Embryonic facial prominence (tissue), 1 donor: ENCODE measurements around the gene PLXNA3.

ENCODE experiments used
- DNase-seq: peaks from one replicate; pipeline ENCODE4 v3.0.0-alpha.2; 2016; ENCODE audit errors: extremely low spot score

PLXNA3 gene

DNA sequence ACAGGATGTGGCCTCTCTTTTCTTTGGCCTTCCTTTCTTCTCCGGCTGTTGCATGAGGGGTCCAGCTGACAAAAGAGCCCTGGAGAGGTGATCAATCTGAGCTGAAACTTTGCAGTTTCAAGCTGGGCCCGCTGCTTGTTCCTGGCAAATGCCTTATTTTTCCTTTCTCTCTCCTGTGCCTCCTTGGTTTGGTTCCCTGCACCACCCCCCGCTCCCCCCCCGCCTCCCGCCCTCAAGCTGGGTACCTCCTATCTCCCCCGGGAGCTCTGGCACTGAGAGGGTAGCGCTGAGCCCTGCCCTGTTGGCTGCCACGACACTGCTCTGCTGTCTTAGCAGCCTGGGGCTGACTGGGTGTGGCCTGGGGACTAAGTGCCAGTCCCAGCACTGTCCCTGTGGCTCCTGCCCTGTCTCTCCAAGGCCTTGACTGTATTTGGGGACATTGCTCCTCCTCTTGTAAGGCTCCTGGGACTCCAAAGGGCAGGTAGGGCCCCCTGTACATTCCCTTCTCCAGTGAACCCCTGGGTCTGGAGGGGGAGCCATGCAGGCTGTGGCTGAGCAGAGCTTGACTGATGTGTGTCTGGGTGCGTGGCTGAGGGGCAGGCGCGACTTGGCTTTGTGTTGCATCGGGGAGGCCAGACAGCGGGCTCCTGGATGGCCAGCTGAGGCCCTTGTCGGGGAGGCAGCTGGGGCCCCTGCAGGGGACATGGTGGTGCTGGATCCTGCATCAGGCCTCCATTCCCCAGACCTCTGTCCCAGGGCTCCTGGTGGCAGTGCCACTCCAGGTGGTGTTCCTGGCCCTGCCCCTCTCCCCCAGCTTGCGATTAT lies 1.1 kb downstream of the PLXNA3 start:
- no peak for DNase-seq

DNA sequence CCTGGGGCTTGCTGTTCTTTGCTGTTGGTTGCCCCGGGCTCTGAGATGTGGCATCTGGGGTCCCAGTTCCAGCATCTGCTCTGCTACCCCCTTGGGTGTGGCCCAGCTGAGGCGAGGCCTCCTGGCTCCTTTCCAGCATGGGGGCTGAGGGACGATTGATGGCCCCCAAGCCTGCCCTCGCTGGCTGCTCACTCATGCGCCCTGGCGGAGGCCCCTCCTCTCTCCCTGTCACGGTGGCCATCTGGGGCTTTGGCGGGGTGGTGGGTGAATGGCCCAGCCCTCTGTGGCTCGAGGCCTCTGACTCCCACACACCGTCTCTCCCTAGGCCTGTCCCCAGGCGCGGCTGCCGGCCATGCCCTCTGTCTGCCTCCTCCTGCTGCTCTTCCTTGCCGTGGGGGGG lies 1.8 kb downstream of the PLXNA3 start:
- DNase-seq: no peak

DNA sequence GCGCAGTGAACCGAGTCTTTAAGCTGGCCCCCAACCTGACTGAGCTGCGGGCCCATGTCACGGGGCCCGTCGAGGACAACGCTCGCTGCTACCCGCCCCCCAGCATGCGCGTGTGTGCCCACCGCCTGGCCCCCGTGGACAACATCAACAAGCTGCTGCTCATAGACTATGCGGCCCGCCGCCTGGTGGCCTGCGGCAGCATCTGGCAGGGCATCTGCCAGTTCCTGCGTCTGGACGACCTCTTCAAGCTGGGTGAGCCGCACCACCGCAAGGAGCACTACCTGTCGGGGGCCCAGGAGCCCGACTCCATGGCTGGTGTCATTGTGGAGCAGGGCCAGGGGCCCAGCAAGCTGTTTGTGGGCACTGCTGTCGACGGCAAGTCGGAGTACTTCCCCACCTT lies 2.2 kb downstream of the PLXNA3 start:
- DNase-seq: no peak

DNA sequence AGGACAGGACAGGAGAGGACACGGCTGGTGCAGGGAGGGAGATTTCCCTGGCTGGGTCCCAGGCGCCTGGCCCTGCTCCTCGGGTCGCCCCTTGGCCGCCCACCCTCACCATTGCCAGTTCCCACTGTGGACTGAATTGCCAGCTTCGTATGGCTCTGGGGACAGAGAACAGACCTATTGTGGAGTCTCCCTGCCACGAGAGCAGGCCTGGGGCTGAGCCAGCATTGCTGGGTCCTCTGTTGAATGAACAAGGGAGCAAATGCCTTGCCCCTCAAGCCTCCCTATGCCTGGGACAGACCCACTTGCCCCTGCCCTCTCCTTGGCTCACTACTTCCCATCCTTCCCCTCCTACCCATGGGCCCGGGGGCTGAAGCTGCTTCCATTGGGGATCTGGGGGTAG lies 4.3 kb downstream of the PLXNA3 start:
- DNase-seq: no peak

DNA sequence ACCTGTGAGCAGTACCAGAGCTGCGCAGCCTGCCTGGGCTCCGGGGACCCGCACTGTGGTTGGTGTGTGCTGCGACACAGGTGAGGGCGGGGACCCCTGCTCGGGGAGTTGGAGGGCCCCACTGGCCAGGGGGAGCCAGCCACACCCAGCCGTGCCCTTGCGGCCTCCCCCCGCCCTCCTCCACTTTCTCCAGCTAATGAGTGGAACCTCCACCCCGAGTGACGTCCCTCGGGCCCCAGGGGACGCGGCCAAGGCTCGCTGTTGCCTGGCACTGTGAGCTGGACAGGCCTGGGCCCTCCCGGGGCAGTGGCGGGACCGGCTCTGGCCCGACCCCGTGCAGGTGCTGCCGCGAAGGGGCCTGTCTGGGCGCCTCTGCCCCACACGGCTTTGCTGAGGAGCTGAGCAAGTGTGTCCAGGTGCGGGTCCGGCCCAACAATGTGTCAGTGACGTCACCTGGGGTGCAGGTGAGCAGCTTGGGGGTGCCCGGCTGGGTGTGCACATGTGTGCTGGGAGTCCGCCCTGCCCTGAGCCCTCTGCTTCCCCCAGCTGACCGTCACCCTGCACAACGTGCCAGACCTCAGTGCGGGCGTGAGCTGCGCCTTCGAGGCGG lies 5.6 kb downstream of the PLXNA3 start:
- DNase-seq: no peak

DNA sequence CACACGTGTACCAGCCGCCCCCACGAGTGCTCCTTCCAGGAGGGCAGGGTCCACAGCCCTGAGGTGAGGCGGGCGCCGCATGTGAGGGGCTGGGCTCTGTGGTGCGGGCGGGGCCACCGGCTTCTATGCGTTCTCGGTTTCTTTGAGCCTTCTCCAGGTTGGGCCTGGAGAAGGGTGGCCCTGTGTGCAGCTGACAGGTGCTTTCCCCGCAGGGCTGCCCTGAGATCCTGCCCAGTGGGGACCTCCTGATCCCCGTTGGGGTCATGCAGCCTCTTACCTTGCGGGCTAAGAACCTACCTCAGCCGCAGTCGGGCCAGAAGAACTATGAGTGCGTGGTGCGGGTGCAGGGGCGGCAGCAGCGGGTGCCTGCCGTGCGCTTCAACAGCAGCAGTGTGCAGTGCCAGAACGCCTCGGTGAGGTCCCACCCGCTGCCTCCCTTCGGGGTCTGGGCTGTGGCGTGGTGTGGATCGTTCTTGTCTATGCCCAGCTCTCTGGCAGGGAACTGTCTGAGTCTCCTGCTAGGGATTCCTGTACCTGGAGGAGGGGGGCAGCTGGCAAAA lies 6.8 kb downstream of the PLXNA3 start:
- no peak for DNase-seq

DNA sequence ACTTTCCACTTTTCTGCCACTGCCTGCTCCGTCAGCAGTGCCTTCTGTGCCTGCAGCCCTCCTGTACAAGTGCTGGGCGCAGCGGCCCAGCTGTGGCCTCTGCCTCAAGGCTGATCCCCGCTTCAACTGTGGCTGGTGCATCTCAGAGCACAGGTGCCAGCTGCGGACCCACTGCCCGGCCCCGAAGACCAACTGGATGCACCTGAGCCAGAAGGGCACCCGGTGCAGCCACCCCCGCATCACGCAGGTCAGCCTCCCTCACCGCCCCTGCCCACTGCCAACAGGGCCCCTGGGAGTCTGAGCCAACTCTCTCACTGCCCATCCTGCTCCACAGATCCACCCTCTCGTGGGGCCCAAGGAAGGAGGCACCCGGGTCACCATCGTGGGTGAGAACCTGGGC lies 7.5 kb downstream of the PLXNA3 start:
- DNase-seq: no peak

DNA sequence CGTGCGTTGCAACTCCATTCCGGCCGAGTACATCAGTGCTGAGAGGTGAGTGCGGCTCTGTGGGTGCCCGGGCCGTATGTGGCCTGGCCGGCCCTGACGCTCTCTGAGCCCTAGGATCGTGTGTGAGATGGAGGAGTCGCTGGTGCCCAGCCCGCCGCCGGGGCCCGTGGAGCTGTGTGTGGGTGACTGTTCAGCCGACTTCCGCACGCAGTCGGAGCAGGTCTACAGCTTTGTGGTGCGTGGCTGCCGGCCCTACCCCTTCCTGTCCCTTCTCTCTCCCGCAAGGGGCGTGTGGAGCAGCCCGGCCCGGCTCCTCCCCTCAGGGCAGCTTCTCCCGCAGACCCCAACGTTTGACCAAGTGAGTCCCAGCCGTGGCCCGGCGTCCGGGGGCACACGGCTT lies 8.0 kb downstream of the PLXNA3 start:
- DNase-seq: no peak

DNA sequence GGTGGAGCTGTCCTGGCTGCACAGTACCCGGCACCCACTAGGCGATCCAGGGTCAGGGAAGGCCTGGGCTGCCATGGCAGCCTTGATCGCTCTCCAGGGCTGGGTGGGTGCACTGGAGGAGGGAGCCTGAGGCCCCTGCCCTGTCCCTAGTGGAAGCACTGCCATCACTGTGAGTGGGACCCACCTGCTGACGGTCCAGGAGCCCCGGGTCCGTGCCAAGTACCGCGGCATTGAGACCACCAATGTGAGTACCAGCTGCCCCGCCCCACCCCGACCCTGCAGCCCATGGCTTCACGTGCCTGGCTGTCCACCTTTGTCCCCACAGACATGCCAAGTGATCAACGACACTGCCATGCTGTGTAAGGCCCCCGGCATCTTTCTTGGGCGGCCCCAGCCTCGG lies 8.8 kb downstream of the PLXNA3 start:
- no peak for DNase-seq

DNA sequence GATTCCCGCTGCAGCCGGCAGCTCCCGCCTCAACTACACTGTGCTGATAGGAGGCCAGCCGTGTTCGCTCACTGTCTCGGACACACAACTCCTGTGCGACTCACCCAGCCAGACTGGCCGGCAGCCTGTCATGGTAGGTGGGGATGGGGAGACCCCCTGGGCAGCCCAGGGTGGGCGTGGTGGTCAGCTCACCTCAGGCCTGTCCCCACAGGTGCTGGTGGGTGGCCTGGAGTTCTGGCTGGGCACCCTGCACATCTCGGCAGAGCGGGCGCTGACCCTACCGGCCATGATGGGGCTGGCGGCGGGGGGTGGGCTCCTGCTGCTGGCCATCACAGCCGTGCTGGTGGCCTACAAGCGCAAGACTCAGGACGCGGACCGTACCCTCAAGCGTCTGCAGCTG lies 9.5 kb downstream of the PLXNA3 start:
- no peak for DNase-seq

DNA sequence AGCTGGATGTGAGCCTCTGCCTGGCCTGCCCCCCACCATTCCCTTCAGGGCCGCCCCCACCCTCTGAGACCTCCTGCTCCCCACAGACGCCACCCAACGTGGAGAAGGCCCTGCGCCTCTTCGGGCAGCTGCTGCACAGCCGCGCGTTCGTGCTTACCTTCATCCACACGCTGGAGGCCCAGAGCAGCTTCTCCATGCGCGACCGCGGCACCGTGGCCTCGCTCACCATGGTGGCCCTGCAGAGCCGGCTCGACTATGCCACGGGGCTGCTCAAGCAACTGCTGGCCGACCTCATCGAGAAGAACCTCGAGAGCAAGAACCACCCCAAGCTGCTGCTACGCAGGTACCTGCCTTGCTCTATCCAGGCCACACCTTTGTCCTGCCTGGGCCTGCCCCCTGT lies 10.1 kb downstream of the PLXNA3 start:
- no peak for DNase-seq

DNA sequence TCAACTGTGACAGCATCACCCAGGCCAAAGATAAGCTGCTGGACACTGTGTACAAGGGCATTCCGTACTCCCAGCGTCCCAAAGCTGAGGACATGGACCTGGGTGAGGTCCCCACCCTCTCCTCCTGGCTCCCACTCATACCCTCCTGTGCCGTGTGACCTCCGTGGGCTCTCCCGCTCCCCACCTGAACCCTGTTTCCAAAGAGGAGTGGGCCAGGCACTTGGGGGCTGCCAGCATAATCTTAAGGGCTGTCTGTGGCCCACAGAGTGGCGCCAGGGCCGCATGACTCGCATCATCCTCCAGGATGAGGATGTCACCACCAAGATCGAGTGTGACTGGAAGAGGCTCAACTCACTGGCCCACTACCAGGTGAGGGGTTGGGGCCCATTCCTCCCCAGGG lies 11.0 kb downstream of the PLXNA3 start:
- DNase-seq: no peak

DNA sequence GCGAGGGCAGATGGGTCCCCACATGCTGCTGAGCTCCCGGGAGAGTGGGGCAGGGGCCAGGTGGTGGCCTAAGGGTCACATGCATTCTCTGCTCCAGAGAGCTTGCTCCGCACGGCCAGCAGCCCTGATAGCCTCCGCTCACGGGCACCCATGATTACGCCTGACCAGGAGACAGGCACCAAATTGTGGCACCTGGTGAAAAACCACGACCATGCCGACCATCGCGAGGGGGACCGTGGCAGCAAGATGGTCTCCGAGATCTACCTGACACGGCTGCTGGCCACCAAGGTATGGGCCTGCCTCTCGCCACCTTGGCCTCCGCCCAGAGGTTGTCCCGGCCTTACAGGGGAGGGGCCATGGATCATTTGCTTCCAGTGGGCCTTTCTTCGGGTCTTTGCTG lies 11.8 kb downstream of the PLXNA3 start:
- no peak for DNase-seq

DNA sequence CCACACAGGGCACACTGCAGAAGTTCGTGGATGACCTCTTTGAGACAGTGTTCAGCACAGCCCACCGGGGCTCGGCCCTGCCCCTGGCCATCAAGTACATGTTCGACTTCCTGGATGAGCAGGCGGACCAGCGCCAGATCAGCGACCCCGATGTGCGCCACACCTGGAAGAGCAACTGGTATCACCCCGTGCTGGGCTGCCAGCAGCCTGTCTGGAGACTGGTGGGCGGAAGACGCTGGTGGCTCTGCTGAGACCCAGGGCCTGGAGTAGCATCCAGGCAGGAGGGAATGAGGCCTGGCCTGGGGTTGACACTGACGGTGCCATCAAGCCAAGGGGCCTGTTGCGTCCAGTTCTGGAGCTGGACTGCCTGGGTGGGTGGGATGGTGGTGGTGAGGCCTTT lies 12.4 kb downstream of the PLXNA3 start:
- no peak for DNase-seq

DNA sequence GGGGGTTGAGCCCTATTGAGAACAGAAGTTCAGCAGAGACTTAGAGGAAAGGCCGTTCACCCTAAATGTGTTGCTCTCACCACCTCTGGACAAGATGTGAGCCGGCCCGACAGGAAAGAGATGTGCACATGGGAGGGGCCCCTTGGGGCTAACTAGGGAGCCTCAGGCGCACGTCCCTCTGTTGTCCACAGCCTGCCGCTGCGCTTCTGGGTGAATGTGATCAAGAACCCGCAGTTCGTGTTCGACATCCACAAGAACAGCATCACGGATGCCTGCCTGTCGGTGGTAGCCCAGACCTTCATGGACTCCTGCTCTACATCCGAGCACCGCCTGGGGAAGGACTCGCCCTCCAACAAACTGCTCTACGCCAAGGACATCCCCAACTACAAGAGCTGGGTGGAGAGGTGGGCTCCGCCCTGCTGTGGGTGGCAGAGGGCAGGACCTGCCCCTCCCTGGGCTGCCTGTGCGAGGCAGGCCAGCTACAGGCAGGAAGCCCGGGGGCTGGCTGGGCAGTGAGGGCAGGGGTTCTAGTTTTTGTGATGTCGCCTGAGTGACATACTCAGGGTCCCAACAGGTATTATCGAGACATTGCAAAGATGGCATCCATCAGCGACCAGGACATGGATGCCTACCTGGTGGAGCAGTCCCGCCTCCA lies 13.0 kb downstream of the PLXNA3 start:
- no peak for DNase-seq

DNA sequence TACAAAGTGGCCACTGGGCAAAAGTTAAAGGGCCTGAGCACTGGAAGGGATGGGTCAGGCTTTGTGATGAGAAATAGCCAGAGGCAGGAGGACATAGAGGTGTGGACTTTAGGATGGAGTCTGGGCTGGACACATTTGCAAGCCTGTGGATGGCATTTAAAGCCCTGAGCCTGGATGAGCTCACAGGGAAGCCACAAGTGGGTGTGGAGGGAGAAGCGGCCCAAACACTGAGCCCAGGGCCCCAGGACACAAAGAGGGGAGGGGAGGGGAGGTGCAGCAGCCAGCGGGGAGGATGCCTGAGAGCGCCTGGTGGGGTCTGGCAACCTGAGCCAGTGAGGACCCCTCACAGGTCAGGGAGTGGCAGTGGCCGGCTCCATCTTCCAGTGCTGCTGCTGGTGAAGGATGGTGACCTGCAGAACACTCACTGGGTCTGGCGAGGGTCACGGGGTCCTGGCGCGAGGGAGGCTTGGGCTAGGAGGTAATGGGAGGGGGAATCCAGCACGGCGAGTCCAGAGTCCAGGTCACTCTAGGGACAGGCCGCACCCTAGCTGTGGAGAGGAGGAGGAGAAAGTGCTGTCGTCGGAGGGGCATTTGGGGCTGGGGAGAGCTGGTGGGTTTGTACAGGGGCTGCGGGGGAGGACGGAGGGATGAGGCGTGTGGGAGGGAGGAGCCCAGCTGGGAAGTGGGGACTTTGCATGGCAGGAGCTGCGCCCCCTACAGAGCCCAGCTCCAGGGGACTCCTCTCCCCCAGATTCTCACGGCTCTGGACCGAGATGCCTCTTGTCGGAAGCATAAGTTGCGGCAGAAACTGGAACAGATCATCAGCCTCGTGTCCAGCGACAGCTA lies 14.0 kb downstream of the PLXNA3 start:
- DNase-seq: no peak

DNA sequence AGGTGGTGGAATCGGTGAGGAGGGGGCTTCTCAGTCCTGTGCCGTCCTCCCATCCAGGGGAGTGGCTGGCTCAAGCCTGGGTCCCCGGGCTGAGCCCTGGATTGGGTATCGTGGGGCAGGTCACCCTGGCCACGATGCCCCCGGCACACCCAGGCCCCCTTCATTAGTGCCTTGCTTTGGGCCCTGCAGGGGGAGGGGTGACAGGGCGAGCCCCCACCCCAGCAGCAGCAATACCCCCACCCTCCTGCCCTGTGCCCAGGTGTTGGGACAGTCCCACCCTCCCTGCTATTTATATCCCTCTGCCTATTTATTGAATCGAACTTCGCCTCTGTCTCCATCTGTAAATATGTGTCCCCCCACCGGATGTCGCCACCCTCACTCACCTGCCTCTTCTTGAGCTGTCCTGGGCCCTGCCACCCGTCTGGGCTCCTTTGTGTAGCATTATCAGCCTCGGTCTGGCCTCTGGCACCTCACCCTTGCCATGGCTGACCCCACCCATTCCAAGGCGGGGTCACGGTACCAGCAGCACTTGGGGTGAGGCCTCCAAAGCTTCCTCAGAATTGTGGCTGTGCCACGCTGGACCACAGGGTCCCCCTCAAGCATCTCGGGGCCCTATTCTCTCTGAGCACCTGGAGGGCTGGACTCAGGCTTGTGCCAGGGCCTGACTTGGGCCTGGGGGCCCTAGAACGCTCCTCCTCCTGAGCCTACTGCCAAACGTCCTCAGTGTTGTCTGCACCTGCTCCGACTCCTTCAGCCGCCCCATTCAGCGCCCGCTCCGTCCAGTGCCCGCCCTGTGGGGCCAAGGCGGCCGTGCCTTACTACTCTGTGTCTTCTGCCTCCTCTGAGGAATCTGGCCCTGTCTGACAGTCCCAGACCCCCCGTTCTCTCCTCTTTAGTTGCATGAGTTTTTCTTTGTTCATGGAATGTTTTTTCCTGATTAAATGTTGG lies 14.9 kb downstream of the PLXNA3 start:
- DNase-seq: no peak

DNA sequence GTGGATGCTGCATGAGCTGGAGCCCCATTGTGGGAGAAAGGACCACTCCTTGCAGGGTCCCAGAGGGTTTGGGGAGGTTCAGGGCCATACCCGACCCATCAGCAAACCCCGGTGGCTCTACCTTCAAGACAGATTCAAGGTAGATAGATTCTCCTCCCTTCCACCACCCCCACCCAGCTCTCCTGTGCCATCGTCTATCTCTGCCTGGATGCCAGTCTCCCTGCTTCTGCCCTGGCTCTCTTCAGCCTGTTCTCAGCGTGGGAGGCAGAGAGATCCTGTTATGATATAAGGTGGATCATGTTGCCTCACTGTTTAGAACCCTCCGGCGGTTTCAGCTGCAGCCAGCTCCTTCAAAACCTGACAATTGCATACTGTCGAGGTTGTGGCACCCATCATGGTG lies 15.6 kb downstream of the PLXNA3 start:
- no peak for DNase-seq

DNA sequence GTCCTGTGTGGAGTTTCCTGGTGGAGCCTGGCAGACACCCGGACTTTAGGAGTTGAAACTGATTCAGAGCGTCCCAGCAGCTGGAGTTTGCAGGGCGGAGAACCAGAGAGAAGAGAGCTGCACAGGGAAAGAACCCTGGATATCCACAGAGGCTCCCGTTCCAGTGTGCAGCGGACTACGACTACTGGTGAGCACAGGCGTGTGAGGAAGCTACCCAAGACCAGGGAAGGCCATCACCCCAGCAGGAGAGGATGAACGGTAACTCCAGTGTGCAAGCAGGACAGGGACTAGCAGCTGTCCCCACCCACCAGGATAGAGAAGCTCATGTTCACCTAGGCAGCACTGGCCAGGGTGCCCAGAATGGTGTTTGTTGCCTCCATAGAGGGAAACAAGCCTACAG lies 18.7 kb downstream of the PLXNA3 start:
- DNase-seq: no peak

DNA sequence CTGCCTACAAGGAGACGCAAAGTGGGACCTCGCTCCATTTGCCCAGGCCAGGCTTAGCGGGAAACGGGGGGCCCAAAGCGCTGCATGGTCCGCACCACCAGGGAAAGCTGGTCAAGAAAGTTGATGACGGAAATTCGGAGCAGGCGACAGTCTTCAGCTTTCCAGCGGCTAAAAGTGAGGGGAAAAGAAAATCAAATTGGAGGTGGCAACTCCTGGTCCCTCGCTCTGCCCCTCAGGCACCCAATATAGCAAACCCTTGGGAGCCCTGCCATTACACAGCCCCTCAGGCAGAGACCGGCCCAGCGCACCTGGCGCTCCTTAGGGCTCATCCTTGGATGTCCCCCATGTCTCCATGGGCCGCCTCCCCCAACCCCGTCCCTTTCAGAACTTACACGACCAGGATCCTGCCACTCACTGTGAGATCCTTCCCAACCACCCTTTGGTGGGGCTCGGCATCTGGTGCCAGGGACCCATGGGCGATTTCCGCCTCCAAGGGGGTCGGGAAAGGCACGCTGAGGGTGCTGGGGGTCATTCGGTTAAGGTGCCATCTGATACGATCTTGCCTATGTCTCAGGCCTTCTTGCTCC lies 19.9 kb downstream of the PLXNA3 start:
- DNase-seq: no peak
